GM23338 (cell line): ENCODE data around the gene PTPN7. TPM values are rescaled to one million over a fixed set of nuclear protein-coding genes. Genes with fewer than 3 reads are reported as not detected.

Experiments
- ATAC-seq: fragments of 200-7000 bp; cut with Tn5 transposase; 3 replicates; pipeline ENCODE4 v1.9.1; 2020
- DNase-seq: peaks from one replicate; pipeline ENCODE4 v3.0.0-alpha.2; 2015; ENCODE audit warnings: low spot score
- H2AFZ ChIP-seq: fragments of 200-600 bp; sonication (generic); 2 replicates; pipeline ENCODE4 v1.8.0; 2016; ENCODE audit warnings: antibody characterized with exemption, mild to moderate bottlenecking, moderate library complexity
- H3F3A ChIP-seq: fragments of 200-600 bp; sonication (generic); replicated peaks from 2 replicates; pipeline ENCODE4 v1.8.0; 2017; ENCODE audit warnings: antibody characterized with exemption, mixed run types, low read depth
- H3K27ac ChIP-seq: fragments of 200-600 bp; sonication (generic); 2 replicates; pipeline ENCODE4 v1.6.1; 2016; ENCODE audit warnings: low read depth
- H3K27me3 ChIP-seq: fragments of 200-600 bp; sonication (generic); 2 replicates; pipeline ENCODE4 v1.8.0; 2016; ENCODE audit warnings: mild to moderate bottlenecking, mixed run types, moderate library complexity; ENCODE audit not compliant: insufficient read depth
- H3K36me3 ChIP-seq: fragments of 200-600 bp; sonication (generic); 2 replicates; pipeline ENCODE4 v1.8.0; 2016; ENCODE audit warnings: mild to moderate bottlenecking; ENCODE audit not compliant: insufficient read depth
- H3K4me1 ChIP-seq: fragments of 200-600 bp; sonication (generic); 2 replicates; pipeline ENCODE4 v1.8.0; 2016; ENCODE audit warnings: mild to moderate bottlenecking, moderate library complexity; ENCODE audit not compliant: insufficient read depth
- H3K4me2 ChIP-seq: fragments of 200-600 bp; sonication (generic); 2 replicates; pipeline ENCODE4 v1.7.1; 2017; ENCODE audit warnings: mixed run types
- H3K4me3 ChIP-seq: fragments of 200-600 bp; sonication (generic); 2 replicates; pipeline ENCODE4 v1.6.1; 2016; ENCODE audit warnings: mixed run types
- H3K79me2 ChIP-seq: fragments of 200-600 bp; sonication (generic); replicated peaks from 2 replicates; pipeline ENCODE4 v1.8.0; 2017; ENCODE audit warnings: mild to moderate bottlenecking; ENCODE audit not compliant: insufficient read depth
- H3K9me2 ChIP-seq: fragments of 200-600 bp; sonication (generic); 2 replicates; pipeline ENCODE4 v1.8.0; 2017; ENCODE audit not compliant: insufficient read depth
- H4K20me1 ChIP-seq: fragments of 200-600 bp; sonication (generic); replicated peaks from 2 replicates; pipeline ENCODE4 v1.8.0; 2017; ENCODE audit warnings: mild to moderate bottlenecking; ENCODE audit not compliant: insufficient read depth
- H3K27ac Mint-ChIP-seq: 2 replicates; pipeline ENCODE4 v1.8.0; 2020; ENCODE audit warnings: inconsistent platforms, mild to moderate bottlenecking, moderate library complexity, mixed read lengths
- H3K27me3 Mint-ChIP-seq: 3 replicates; pipeline ENCODE4 v1.8.0; 2022; ENCODE audit warnings: low read depth, mild to moderate bottlenecking, moderate library complexity, mixed read lengths, inconsistent platforms; ENCODE audit not compliant: insufficient read depth, poor library complexity
- H3K36me3 Mint-ChIP-seq: 3 replicates; pipeline ENCODE4 v1.8.0; 2021; ENCODE audit warnings: low read depth, mild to moderate bottlenecking, inconsistent platforms, moderate library complexity, mixed read lengths
- H3K4me1 Mint-ChIP-seq: 3 replicates; pipeline ENCODE4 v1.8.0; 2020; ENCODE audit warnings: mild to moderate bottlenecking, inconsistent platforms, mixed read lengths
- H3K4me3 Mint-ChIP-seq: 3 replicates; pipeline ENCODE4 v1.8.0; 2021; ENCODE audit warnings: moderate library complexity, mild to moderate bottlenecking, inconsistent platforms, mixed read lengths
- H3K9me3 Mint-ChIP-seq: 3 replicates; pipeline ENCODE4 v1.8.0; 2020; ENCODE audit warnings: moderate library complexity, mild to moderate bottlenecking, inconsistent platforms, mixed read lengths
- CREB1 ChIP-seq: fragments of 250-450 bp; sonication (Bioruptor Pico); IDR thresholded peaks from 2 replicates; pipeline ENCODE4 v1.5.0; 2020; ENCODE audit warnings: low read depth, mild to moderate bottlenecking, moderate library complexity
- CTCF ChIP-seq, 2 experiments: fragments of 200-600 bp in 1 of 2; sonication (generic) in 1 of 2; conservative IDR thresholded peaks; 2 replicates each; pipeline versions ENCODE4 v1.5.1 to v1.6.1; 2016 to 2017; ENCODE audit warnings: antibody characterized with exemption in 2 of 2, low read depth in 2 of 2, mild to moderate bottlenecking in 2 of 2, moderate library complexity in 1 of 2
- ETS1 ChIP-seq: IDR thresholded peaks from 2 replicates; pipeline ENCODE4 v1.6.1; 2016; ENCODE audit warnings: antibody characterized with exemption
- EZH2phosphoT487 ChIP-seq: fragments of 200-600 bp; sonication (generic); IDR thresholded peaks from one replicate; pipeline ENCODE4 v1.8.1; 2018; ENCODE audit warnings: antibody characterized with exemption; ENCODE audit not compliant: unreplicated experiment
- NANOG ChIP-seq: IDR thresholded peaks from 2 replicates; pipeline ENCODE4 v1.6.1; 2016; ENCODE audit warnings: antibody characterized with exemption, borderline replicate concordance
- POLR2AphosphoS5 ChIP-seq: IDR thresholded peaks from 2 replicates; pipeline ENCODE4 v1.6.1; 2016; ENCODE audit warnings: antibody characterized with exemption, low read depth
- REST ChIP-seq: IDR thresholded peaks from one replicate; pipeline ENCODE4 v1.6.1; 2018; ENCODE audit warnings: antibody characterized with exemption; ENCODE audit not compliant: unreplicated experiment
- polyA plus RNA-seq: library from polyadenylated mRNA; unstranded; fragments of >200 nt; fragmentation: Nextera tagmentation; extraction: Ambion mirVana; gene quantifications from 2 replicates; pipeline ENCODE4 v1.2.1, GENCODE V29; 2016
- total RNA-seq: library from RNA; depleted of rRNA; stranded (reverse); fragments of >200 nt; shearing (Covaris generic); gene quantifications from 2 replicates; pipeline ENCODE4 v1.2.3, GENCODE V29; 2014
- TF ChIP-seq, protein P1 (sequence below): fragments of 250-450 bp; sonication (Bioruptor Pico); IDR thresholded peaks from 2 replicates; pipeline ENCODE4 v1.5.0; 2020; ENCODE audit warnings: mild to moderate bottlenecking, moderate library complexity

The PTPN7 gene
- total and polyA plus RNA-seq, 2 experiments from 2014 or later = not detected

DNA sequence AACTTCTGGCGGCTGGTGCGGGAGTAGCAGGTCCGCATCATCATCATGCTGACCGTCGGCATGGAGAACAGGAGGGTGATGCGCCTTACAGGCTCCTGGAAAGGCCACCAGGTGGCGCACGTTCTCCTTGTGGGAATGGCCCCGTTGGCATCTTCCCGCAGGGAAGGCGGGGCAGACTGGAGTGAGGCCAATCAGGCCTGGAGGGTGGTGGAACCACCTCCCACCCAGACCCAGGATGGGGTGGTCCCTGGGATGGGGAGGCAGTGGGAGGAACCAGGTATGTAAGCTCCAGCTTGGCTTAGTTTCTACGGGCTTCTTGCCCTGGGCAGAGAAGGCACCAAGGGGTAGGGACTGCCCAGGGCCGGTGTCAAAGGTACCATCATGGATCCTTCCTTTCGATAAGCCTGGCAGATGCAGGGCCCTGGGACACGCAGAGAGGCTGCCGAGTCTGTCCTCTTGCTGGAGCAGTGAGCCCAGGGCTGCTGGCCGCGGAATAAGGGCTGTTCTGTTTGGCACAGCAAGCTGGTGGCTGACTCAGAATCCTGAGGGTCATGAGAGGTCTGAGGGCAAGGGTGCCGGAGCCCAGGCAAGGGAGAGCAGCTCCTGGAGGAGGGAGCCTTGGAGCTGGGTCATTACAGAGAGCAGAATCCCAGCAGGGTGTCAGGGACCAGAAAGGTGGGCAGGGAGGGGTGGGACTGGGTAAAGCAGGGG, 24.5 kb upstream of the PTPN7 start:
- DNase-seq (peak; percentile 99), ATAC-seq (peak; percentile 87)
- no peaks in the 10 kb centered on the region for H4K20me1 ChIP-seq
- TF ChIP-seq CTCF (conservative IDR thresholded peaks at IDR 0.05; ENCODE audit: low read depth in 2 of 2) (peak; percentile 72 to 98), POLR2AphosphoS5 (peak; percentile 56), NANOG (no peak), CREB1 (peak; percentile 41; the same call in 1 of the 2 replicates), EZH2phosphoT487 (no peak), ETS1 (no peak), REST (no peak)
- TF ChIP-seq, protein P1, sequence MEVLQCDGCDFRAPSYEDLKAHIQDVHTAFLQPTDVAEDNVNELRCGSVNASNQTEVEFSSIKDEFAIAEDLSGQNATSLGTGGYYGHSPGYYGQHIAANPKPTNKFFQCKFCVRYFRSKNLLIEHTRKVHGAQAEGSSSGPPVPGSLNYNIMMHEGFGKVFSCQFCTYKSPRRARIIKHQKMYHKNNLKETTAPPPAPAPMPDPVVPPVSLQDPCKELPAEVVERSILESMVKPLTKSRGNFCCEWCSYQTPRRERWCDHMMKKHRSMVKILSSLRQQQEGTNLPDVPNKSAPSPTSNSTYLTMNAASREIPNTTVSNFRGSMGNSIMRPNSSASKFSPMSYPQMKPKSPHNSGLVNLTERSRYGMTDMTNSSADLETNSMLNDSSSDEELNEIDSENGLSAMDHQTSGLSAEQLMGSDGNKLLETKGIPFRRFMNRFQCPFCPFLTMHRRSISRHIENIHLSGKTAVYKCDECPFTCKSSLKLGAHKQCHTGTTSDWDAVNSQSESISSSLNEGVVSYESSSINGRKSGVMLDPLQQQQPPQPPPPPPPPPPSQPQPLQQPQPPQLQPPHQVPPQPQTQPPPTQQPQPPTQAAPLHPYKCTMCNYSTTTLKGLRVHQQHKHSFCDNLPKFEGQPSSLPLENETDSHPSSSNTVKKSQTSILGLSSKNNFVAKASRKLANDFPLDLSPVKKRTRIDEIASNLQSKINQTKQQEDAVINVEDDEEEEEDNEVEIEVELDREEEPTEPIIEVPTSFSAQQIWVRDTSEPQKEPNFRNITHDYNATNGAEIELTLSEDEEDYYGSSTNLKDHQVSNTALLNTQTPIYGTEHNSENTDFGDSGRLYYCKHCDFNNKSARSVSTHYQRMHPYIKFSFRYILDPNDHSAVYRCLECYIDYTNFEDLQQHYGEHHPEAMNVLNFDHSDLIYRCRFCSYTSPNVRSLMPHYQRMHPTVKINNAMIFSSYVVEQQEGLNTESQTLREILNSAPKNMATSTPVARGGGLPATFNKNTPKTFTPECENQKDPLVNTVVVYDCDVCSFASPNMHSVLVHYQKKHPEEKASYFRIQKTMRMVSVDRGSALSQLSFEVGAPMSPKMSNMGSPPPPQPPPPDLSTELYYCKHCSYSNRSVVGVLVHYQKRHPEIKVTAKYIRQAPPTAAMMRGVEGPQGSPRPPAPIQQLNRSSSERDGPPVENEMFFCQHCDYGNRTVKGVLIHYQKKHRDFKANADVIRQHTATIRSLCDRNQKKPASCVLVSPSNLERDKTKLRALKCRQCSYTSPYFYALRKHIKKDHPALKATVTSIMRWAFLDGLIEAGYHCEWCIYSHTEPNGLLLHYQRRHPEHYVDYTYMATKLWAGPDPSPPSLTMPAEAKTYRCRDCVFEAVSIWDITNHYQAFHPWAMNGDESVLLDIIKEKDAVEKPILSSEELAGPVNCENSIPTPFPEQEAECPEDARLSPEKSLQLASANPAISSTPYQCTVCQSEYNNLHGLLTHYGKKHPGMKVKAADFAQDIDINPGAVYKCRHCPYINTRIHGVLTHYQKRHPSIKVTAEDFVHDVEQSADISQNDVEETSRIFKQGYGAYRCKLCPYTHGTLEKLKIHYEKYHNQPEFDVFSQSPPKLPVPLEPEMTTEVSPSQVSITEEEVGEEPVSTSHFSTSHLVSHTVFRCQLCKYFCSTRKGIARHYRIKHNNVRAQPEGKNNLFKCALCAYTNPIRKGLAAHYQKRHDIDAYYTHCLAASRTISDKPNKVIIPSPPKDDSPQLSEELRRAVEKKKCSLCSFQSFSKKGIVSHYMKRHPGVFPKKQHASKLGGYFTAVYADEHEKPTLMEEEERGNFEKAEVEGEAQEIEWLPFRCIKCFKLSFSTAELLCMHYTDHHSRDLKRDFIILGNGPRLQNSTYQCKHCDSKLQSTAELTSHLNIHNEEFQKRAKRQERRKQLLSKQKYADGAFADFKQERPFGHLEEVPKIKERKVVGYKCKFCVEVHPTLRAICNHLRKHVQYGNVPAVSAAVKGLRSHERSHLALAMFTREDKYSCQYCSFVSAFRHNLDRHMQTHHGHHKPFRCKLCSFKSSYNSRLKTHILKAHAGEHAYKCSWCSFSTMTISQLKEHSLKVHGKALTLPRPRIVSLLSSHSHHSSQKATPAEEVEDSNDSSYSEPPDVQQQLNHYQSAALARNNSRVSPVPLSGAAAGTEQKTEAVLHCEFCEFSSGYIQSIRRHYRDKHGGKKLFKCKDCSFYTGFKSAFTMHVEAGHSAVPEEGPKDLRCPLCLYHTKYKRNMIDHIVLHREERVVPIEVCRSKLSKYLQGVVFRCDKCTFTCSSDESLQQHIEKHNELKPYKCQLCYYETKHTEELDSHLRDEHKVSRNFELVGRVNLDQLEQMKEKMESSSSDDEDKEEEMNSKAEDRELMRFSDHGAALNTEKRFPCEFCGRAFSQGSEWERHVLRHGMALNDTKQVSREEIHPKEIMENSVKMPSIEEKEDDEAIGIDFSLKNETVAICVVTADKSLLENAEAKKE (CRISPR knock-in tag) = no peak
- H3F3A ChIP-seq = no peaks in the 10 kb centered on the region
- no peaks in the 10 kb centered on the region for H3K4me1 ChIP-seq
- H3K27ac ChIP-seq = no peak overlapping the region
- Mint-ChIP-seq H3K9me3 (no peaks in the 10 kb centered on the region), H3K27me3 (peaks cover 18% of the 10 kb centered on the region), H3K4me1 (peaks cover 9% of the 10 kb centered on the region), H3K36me3 (no peaks in the 10 kb centered on the region), H3K27ac (no peak overlapping the region), H3K4me3 (no peak overlapping the region)
- H3K79me2 ChIP-seq = no peaks in the 10 kb centered on the region
- H3K36me3 ChIP-seq = no peaks in the 10 kb centered on the region
- H3K9me2 ChIP-seq = no peaks in the 10 kb centered on the region
- H2AFZ ChIP-seq = no peak overlapping the region
- H3K27me3 ChIP-seq = no peaks in the 10 kb centered on the region
- H3K4me3 ChIP-seq = no peak overlapping the region; the same call in 1 of the 2 replicates
- H3K4me2 ChIP-seq = peak overlapping the region; percentile 60; the same call in 1 of the 2 replicates
